Left ventricle myocardium inferior (tissue), 1 donor: ENCODE measurements around the gene PKIB. TPM values are rescaled to one million over a fixed set of nuclear protein-coding genes. Genes with fewer than 3 reads are reported as not detected.
"Not testable (repeated sequence)": the region's sequence is repeated elsewhere in the genome, so short reads cannot be mapped to it uniquely, and the experiment has no call there.

ENCODE experiments used
- DNase-seq: peaks from one replicate; pipeline ENCODE4 v3.0.0-alpha.2; 2020
- H3K27ac ChIP-seq: fragments of 200-600 bp; replicated peaks from 2 replicates; pipeline ENCODE4 v1.8.0; 2021
- H3K27me3 ChIP-seq: fragments of 200-600 bp; 2 replicates; pipeline ENCODE4 v1.8.0; 2021; ENCODE audit warnings: low read depth
- H3K36me3 ChIP-seq: fragments of 200-600 bp; 2 replicates; pipeline ENCODE4 v1.8.0; 2021
- H3K4me1 ChIP-seq: fragments of 200-600 bp; 2 replicates; pipeline ENCODE4 v1.8.0; 2021
- H3K4me3 ChIP-seq: fragments of 200-600 bp; 2 replicates; pipeline ENCODE4 v1.8.0; 2021; ENCODE audit warnings: mild to moderate bottlenecking, moderate library complexity
- H3K9me3 ChIP-seq: fragments of 200-600 bp; replicated peaks from 2 replicates; pipeline ENCODE4 v1.8.0; 2021
- intact Hi-C: fragments of 100-400 bp; cut with micrococcal nuclease; formaldehyde crosslinking; loops from one replicate; pipeline ENCODE4 v1.11.0; 2022
- total RNA-seq: library from RNA; stranded (reverse); fragmentation: NEBNext Ultra II Directional; extraction: Animal tissue kit (Norgen Biotek cat#: 25700); gene quantifications from one replicate; pipeline ENCODE4 v1.2.1, GENCODE V29; 2021
- TF ChIP-seq, protein P1 (sequence below): fragments of 200-600 bp; IDR thresholded peaks from 2 replicates; pipeline ENCODE4 v1.8.0; 2021; ENCODE audit warnings: antibody characterized with exemption, mild to moderate bottlenecking, borderline replicate concordance
- donor health status: DM: no; HTN: yes; CAD: no; lungs with severe emphysema.

Gene PKIB
- total RNA-seq, 1 donor from 2014 or later = 0.30 TPM

GRCh38 chr6:122578961-122579360, 31.2 kb upstream of the PKIB start:
- Histone ChIP-seq H3K4me3 (no peak overlapping the region), H3K36me3 (no peaks in the 10 kb centered on the region), H3K9me3 (peaks cover 21% of the 10 kb centered on the region), H3K27me3 (no peaks in the 10 kb centered on the region), H3K4me1 (no peaks in the 10 kb centered on the region), H3K27ac (no peak overlapping the region)
- TF ChIP-seq, protein P1, sequence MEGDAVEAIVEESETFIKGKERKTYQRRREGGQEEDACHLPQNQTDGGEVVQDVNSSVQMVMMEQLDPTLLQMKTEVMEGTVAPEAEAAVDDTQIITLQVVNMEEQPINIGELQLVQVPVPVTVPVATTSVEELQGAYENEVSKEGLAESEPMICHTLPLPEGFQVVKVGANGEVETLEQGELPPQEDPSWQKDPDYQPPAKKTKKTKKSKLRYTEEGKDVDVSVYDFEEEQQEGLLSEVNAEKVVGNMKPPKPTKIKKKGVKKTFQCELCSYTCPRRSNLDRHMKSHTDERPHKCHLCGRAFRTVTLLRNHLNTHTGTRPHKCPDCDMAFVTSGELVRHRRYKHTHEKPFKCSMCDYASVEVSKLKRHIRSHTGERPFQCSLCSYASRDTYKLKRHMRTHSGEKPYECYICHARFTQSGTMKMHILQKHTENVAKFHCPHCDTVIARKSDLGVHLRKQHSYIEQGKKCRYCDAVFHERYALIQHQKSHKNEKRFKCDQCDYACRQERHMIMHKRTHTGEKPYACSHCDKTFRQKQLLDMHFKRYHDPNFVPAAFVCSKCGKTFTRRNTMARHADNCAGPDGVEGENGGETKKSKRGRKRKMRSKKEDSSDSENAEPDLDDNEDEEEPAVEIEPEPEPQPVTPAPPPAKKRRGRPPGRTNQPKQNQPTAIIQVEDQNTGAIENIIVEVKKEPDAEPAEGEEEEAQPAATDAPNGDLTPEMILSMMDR = no peak
- DNase-seq = no peak
- intact Hi-C loops = no loop called here

DNA sequence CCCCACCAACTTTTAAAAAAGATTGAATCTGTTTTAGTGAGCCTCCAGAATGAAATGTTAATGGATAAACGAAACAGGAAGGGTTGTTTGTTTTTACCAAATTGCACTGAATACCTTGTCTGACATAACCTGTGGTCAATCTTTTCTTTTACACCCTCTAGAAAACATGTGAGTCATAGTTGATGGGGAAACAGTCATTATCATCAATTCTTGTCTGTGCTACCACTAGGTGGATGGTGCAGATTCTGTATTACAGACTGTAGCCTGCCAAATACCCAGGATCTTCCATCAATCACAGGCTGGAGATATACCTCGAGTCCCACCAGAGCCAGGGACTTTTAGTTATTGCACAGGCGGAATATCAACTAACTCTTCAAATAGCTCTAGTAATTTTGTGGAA, 29.5 kb upstream of the PKIB start:
- Histone ChIP-seq H3K36me3 (no peaks in the 10 kb centered on the region), H3K27me3 (no peaks in the 10 kb centered on the region), H3K4me3 (no peak overlapping the region), H3K4me1 (no peaks in the 10 kb centered on the region), H3K27ac (no peak overlapping the region), H3K9me3 (peaks cover 8% of the 10 kb centered on the region)
- no peak for DNase-seq
- intact Hi-C loops = no loop called here
- TF ChIP-seq, protein P1 = no peak

DNA sequence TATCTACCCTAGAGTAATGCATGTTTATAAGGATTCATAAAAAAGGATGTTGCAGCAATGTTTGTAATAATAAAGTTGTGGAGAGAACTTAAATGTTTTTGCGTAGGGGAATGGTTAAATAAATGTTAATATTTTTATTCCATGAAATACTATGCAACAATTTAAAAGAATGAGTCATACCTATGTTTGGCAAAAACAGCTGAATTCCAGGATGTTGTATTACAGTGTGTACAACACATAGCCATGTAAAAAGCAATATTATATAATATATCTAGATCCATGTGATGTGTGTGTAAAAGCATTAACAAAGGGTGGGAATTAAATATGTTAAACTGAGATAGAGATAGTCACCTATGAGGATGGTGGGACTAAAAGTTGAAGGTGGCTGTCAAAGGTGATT, 21.1 kb upstream of the PKIB start:
- H3K4me3 ChIP-seq = no peak overlapping the region
- TF ChIP-seq, protein P1 = no peak
- intact Hi-C loops = no loop called here
- peaks cover 4% of the 10 kb centered on the region for H3K27me3 ChIP-seq
- no peak overlapping the region for H3K27ac ChIP-seq
- no peak for DNase-seq
- peaks cover 7% of the 10 kb centered on the region for H3K9me3 ChIP-seq
- no peaks in the 10 kb centered on the region for H3K36me3 ChIP-seq
- H3K4me1 ChIP-seq = no peaks in the 10 kb centered on the region

DNA sequence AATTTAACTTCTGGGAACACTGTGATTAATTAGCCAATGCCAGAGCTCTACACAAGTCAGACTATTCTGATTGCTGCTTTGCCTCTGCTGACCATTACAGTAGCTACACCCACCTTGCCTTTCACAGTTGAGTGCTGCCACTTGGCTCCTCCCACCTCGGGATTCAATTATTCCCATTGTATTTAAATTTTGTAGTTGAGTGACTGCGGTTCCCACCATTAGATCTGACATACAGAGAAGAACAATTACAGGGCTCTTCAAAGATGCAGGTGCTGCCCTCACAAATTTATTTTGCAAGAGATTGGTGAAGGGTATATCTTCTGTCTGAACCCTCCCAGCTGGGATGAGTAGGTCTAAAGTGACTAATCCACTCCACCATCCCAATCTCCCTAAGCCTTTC, 11.9 kb upstream of the PKIB start:
- intact Hi-C loops, H3K36me3 ChIP-seq, H3K27ac ChIP-seq, H3K27me3 ChIP-seq, DNase-seq, H3K4me3 ChIP-seq, H3K4me1 ChIP-seq: not testable (repeated sequence)
- peaks cover 33% of the 10 kb centered on the region for H3K9me3 ChIP-seq

DNA sequence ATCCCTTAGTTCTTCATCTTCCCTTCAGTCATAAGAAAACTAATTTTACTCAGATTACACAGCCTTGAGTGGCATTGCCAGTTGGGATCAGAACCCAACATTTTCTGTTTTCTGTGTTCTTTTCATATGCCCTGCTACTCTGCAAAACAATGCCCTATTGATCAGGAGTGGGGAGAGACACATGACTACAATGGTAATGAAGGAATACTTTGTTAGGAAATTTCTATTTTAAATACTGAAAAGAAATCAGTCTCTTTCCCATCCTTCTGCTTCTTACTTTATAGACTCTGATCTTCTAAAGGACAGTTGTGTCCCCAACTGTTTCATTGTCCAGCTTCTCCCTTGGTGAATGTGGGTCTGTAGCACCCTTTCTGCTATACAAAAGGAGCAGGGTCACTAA, 5.5 kb upstream of the PKIB start:
- H3K9me3 ChIP-seq = peaks cover 7% of the 10 kb centered on the region
- H3K27me3 ChIP-seq = no peaks in the 10 kb centered on the region
- H3K4me3 ChIP-seq = no peak overlapping the region
- TF ChIP-seq, protein P1 = no peak
- intact Hi-C loops = no loop called here
- H3K27ac ChIP-seq = no peak overlapping the region
- no peak for DNase-seq
- no peaks in the 10 kb centered on the region for H3K4me1 ChIP-seq
- no peaks in the 10 kb centered on the region for H3K36me3 ChIP-seq

DNA sequence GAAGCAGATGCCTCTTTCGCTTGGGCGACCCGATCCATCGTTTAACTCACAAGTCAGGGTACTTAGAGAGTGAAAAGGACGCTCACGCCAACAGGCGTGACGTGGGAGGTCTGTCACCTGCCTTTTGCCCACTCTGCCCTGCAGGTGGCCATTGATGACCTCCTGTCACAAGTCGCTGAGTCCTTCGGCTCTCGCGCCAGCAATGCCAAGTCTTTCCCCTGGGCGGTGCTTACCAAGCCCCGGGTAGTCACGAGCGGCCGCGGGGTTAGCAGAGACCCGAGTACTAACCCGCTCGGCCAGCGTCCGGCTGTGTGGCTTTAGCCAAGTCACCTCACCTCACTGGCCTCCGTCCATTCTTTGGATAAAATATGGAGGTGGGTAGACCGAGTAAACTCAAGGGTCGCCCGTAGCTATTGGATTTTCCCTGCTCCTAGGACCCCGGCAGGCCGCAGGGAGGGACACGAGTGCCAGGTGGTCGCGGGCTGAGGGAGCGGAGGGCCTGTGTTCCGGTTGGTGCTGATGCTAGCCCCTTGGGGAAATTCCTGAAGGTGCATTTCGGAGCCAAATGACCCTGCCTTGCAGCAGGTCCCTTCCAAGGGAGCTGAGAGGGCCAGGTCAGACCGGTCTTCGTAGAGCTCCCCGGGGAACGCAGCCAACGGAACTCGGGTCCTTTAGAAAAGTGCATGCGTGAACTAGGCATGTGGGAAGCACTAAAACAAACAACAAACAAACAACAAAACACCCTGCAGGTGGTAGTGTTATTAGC, 668 bp downstream of the PKIB start:
- DNase-seq = peak; percentile 16
- Histone ChIP-seq H3K27me3 (peaks cover 38% of the 10 kb centered on the region), H3K4me1 (peaks cover 18% of the 10 kb centered on the region), H3K9me3 (no peaks in the 10 kb centered on the region), H3K36me3 (no peaks in the 10 kb centered on the region), H3K27ac (no peak overlapping the region), H3K4me3 (peak overlapping the region; percentile 69)
- TF ChIP-seq, protein P1 = no peak
- intact Hi-C loops = no loop called here
